ENCODE data around the gene SLC6A1. TPM values are rescaled to one million over a fixed set of nuclear protein-coding genes. Genes with fewer than 3 reads are reported as not detected.

Gene SLC6A1
- total and polyA plus RNA-seq, 2 of the 4 experiments (the other 2 are of a cell fraction): 0.02 TPM; not detected in 1

DNA sequence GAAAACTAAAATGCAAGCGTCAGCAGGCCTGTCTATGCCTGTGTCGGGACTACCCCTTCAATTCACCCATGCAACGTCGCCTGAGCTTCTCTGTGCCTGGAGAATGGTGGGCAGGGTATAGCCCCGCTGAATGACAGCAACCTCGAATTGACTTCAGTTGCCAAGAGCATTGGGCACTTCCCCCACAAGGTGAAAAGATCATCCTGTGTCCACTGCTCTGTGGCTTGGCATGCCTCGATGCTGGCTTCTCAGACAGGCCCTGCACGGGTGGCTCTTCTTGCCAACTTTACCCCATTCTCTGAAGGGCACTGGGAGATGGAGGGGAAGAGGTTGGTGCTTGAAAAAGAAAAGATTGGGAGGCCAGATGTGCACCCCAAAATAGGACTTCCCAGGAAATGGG is 3.3 kb downstream of the SLC6A1 start:
- H4K20me1 ChIP-seq (ENCODE audit: insufficient read depth, low read length): no peaks in the 10 kb centered on the region
- H2BK20ac ChIP-seq (ENCODE audit: low read depth, low read length): no peak overlapping the region
- no peak overlapping the region for H2BK5ac ChIP-seq (ENCODE audit: low read depth, low read length, poor library complexity, severe bottlenecking)
- no peak overlapping the region for H4K91ac ChIP-seq (ENCODE audit: insufficient read depth, low read depth, low read length)
- no peaks in the 10 kb centered on the region for H3K9me3 ChIP-seq (ENCODE audit: control insufficient read depth, insufficient read depth, low read length)
- POLR2A ChIA-PET (ENCODE audit: unreplicated experiment): no interaction called here
- H2BK120ac ChIP-seq (ENCODE audit: low read depth, low read length): no peak overlapping the region
- H4K5ac ChIP-seq (ENCODE audit: low read depth, low read length): no peak overlapping the region
- H3K27ac ChIP-seq (ENCODE audit: insufficient read depth, low read length): no peak overlapping the region
- H3K4me1 ChIP-seq (ENCODE audit: control insufficient read depth, insufficient read depth, low read length): no peaks in the 10 kb centered on the region
- no peak overlapping the region for H2AFZ ChIP-seq (replicated peaks; ENCODE audit: low read length, poor library complexity)
- ATAC-seq (ENCODE audit: low read depth) (no peak), DNase-seq (no peak)
- H2AK5ac ChIP-seq (ENCODE audit: low read depth, low read length): no peak overlapping the region
- H4K8ac ChIP-seq (ENCODE audit: low read depth in 2 of 2, low read length in 2 of 2): no peak overlapping the region
- no peak overlapping the region for H3K4ac ChIP-seq (ENCODE audit: low read depth, low read length)
- no peak overlapping the region for H3K9ac ChIP-seq (ENCODE audit: low read depth, low read length)
- H3K56ac ChIP-seq (ENCODE audit: extremely low read depth, insufficient read depth, low read length): no peak overlapping the region
- intact Hi-C loops (cut with micrococcal nuclease) (no loop called here), in situ Hi-C loops (cut with MboI; ENCODE audit: low sequenced_read_pairs) (no loop called here), dilution Hi-C loops (cut with HindIII; ENCODE audit: low sequenced_read_pairs, unreplicated experiment) (no loop called here)
- H3K79me1 ChIP-seq (ENCODE audit: low read depth in 1 of 2, low read length in 2 of 2): no peaks in the 10 kb centered on the region
- WGBS, 2 experiments (ENCODE audit: extremely low coverage in 2 of 2, insufficient read length in 1 of 2): no CpG with 5 or more reads among the region's 8 CpGs
- no peak overlapping the region for H2BK15ac ChIP-seq (ENCODE audit: low read depth, low read length)
- H3K4me2 ChIP-seq (ENCODE audit: low read depth, low read length): no peak overlapping the region
- H3K36me3 ChIP-seq (ENCODE audit: control insufficient read depth, insufficient read depth, low read length): no peaks in the 10 kb centered on the region
- no peaks in the 10 kb centered on the region for H3K9me1 ChIP-seq (ENCODE audit: insufficient read depth, low read length)
- H3K18ac ChIP-seq (ENCODE audit: low read depth, low read length): no peak overlapping the region
- CTCF ChIA-PET: no interaction called here
- H3K4me3 ChIP-seq (ENCODE audit: insufficient read depth, low read depth, low read length): no peak overlapping the region
- peaks cover 71% of the 10 kb centered on the region for H3K27me3 ChIP-seq (ENCODE audit: control insufficient read depth, insufficient read depth, low read length)
- H3K23ac ChIP-seq (ENCODE audit: low read depth, low read length): no peak overlapping the region
- H2AK9ac ChIP-seq (replicated peaks; ENCODE audit: low read depth, low read length, poor library complexity): no peak overlapping the region
- H3K14ac ChIP-seq (replicated peaks; ENCODE audit: low read depth, low read length): no peak overlapping the region
- TF ChIP-seq RCOR1 (IDR thresholded peaks at IDR 0.05; ENCODE audit: insufficient replicate concordance, low read length) (no peak), CHD1 (IDR thresholded peaks at IDR 0.05; ENCODE audit: low read depth, low read length) (no peak), RAD21 (IDR thresholded peaks at IDR 0.05; ENCODE audit: low read length) (no peak), BHLHE40 (IDR thresholded peaks at IDR 0.05; ENCODE audit: low read depth, low read length) (no peak), POLR2A (IDR thresholded peaks at IDR 0.05; ENCODE audit: low read depth, low read length) (no peak), MAFK (IDR thresholded peaks at IDR 0.05; ENCODE audit: low read depth, low read length) (no peak), MAZ (IDR thresholded peaks at IDR 0.05; ENCODE audit: borderline replicate concordance, low read depth, low read length) (no peak), MXI1 (IDR thresholded peaks at IDR 0.05; ENCODE audit: borderline replicate concordance, low read depth, low read length) (no peak), SMC3 (IDR thresholded peaks at IDR 0.05; ENCODE audit: low read depth, low read length) (no peak), FOS (IDR thresholded peaks at IDR 0.05; ENCODE audit: low read depth, low read length) (no peak)
- TF ChIP-seq, protein P1, sequence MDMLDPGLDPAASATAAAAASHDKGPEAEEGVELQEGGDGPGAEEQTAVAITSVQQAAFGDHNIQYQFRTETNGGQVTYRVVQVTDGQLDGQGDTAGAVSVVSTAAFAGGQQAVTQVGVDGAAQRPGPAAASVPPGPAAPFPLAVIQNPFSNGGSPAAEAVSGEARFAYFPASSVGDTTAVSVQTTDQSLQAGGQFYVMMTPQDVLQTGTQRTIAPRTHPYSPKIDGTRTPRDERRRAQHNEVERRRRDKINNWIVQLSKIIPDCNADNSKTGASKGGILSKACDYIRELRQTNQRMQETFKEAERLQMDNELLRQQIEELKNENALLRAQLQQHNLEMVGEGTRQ (IDR thresholded peaks at IDR 0.05; ENCODE audit: low read depth, low read length): no peak
- TF ChIP-seq, protein P2, sequence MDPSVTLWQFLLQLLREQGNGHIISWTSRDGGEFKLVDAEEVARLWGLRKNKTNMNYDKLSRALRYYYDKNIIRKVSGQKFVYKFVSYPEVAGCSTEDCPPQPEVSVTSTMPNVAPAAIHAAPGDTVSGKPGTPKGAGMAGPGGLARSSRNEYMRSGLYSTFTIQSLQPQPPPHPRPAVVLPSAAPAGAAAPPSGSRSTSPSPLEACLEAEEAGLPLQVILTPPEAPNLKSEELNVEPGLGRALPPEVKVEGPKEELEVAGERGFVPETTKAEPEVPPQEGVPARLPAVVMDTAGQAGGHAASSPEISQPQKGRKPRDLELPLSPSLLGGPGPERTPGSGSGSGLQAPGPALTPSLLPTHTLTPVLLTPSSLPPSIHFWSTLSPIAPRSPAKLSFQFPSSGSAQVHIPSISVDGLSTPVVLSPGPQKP (IDR thresholded peaks at IDR 0.05; ENCODE audit: borderline replicate concordance, low read depth, low read length): no peak
- BruUV-seq (replicated peaks): no TSS peak

Data from IMR-90 (cell line).